HEK293 (cell line): ENCODE data around the gene SLC38A7.

Experiments
- CTCF ChIA-PET: fragments of 350-600 bp; formaldehyde crosslinking; extraction: SDS; loops from one replicate; lab custom pipeline; 2021; ENCODE audit warnings: antibody characterized with exemption; lab: Yijun Ruan, JAX
- POLR2A ChIA-PET: fragments of 300-600 bp; formaldehyde crosslinking; extraction: SDS; loops from one replicate; lab custom pipeline; 2020; ENCODE audit warnings: antibody characterized with exemption, inconsistent platforms; lab: Yijun Ruan, JAX
- H3K27ac ChIP-seq: fragments of 200-500 bp; sonication (Bioruptor generic); 2 replicates; pipeline ENCODE4 v1.5.1; 2014; ENCODE audit warnings: low read depth, low read length, control low read depth, inconsistent platforms; ENCODE audit errors: extremely low read depth
- H3K36me3 ChIP-seq, 2 experiments: fragments of 200-500 bp in 1 of 2; sonication (Bioruptor generic) in 1 of 2; 1 replicate in 1 of 2; 2 replicates in 1 of 2; pipeline ENCODE4 v1.5.1; 2014 to 2017; ENCODE audit warnings: inconsistent platforms in 2 of 2, low read length in 2 of 2; ENCODE audit not compliant: control insufficient read depth in 2 of 2, insufficient read depth in 1 of 2
- H3K4me1 ChIP-seq: fragments of 200-500 bp; sonication (Bioruptor generic); 2 replicates; pipeline ENCODE4 v1.5.1; 2014; ENCODE audit warnings: mild to moderate bottlenecking, low read length, inconsistent platforms; ENCODE audit not compliant: control insufficient read depth, insufficient read depth
- H3K4me3 ChIP-seq: 2 replicates; pipeline ENCODE4 v1.5.1; 2011; ENCODE audit warnings: low read depth, mild to moderate bottlenecking, control low read depth, low read length, moderate library complexity
- H3K9me3 ChIP-seq: fragments of 200-500 bp; sonication (Bioruptor generic); 2 replicates; pipeline ENCODE4 v1.5.1; 2014; ENCODE audit warnings: low read depth, low read length, inconsistent platforms; ENCODE audit not compliant: control insufficient read depth, insufficient read depth
- GLIS2 ChIP-seq: fragments of 450-650 bp; formaldehyde crosslinking; IDR thresholded peaks from 2 replicates; pipeline ENCODE4 v1.5.1; 2016; ENCODE audit warnings: missing biosample characterization, missing genetic modification characterization
- HOXA7 ChIP-seq: sonication (generic); formaldehyde crosslinking; IDR thresholded peaks from 2 replicates; pipeline ENCODE4 v1.8.1; 2022; ENCODE audit warnings: missing genetic modification reagents, borderline replicate concordance
- KLF1 ChIP-seq: fragments of 450-650 bp; formaldehyde crosslinking; IDR thresholded peaks from 2 replicates; pipeline ENCODE4 v1.5.1; 2016; ENCODE audit warnings: missing biosample characterization, missing genetic modification characterization
- KLF16 ChIP-seq: fragments of 450-650 bp; formaldehyde crosslinking; IDR thresholded peaks from 2 replicates; pipeline ENCODE4 v1.5.1; 2017; ENCODE audit warnings: missing biosample characterization, missing genetic modification characterization
- OSR2 ChIP-seq: fragments of 450-650 bp; formaldehyde crosslinking; IDR thresholded peaks from 2 replicates; pipeline ENCODE4 v1.5.1; 2016; ENCODE audit warnings: missing biosample characterization, missing genetic modification characterization
- SCRT2 ChIP-seq: fragments of 450-650 bp; formaldehyde crosslinking; IDR thresholded peaks from 2 replicates; pipeline ENCODE4 v1.5.1; 2016; ENCODE audit warnings: missing biosample characterization, missing genetic modification characterization
- SETDB1 ChIP-seq: IDR thresholded peaks from one replicate; pipeline ENCODE4 v1.6.1; 2017; ENCODE audit warnings: mild to moderate bottlenecking, low read length, moderate library complexity, mixed read lengths; ENCODE audit not compliant: insufficient read length
- ZNF133 ChIP-seq: fragments of 450-650 bp; formaldehyde crosslinking; IDR thresholded peaks from 2 replicates; pipeline ENCODE4 v1.5.1; 2016; ENCODE audit warnings: missing biosample characterization, missing genetic modification characterization
- ZNF2 ChIP-seq: fragments of 450-650 bp; formaldehyde crosslinking; IDR thresholded peaks from 2 replicates; pipeline ENCODE4 v1.5.1; 2016; ENCODE audit warnings: missing biosample characterization, missing genetic modification characterization
- ZNF529 ChIP-seq: fragments of 450-650 bp; formaldehyde crosslinking; IDR thresholded peaks from 2 replicates; pipeline ENCODE4 v1.5.1; 2017; ENCODE audit warnings: missing genetic modification characterization, missing biosample characterization; ENCODE audit not compliant: insufficient replicate concordance
- ZNF560 ChIP-seq: fragments of 450-650 bp; formaldehyde crosslinking; IDR thresholded peaks from 2 replicates; pipeline ENCODE4 v1.5.1; 2017; ENCODE audit warnings: missing biosample characterization, missing genetic modification characterization, borderline replicate concordance
- ZNF660 ChIP-seq: fragments of 450-650 bp; IDR thresholded peaks from 2 replicates; pipeline ENCODE4 v1.5.1; 2018; ENCODE audit warnings: missing biosample characterization, mild to moderate bottlenecking, missing genetic modification characterization
- ZNF670 ChIP-seq: fragments of 450-650 bp; formaldehyde crosslinking; IDR thresholded peaks from 2 replicates; pipeline ENCODE4 v1.5.1; 2016; ENCODE audit warnings: missing biosample characterization, missing genetic modification characterization, low read depth
- ZNF777 ChIP-seq: fragments of 450-650 bp; formaldehyde crosslinking; IDR thresholded peaks from 2 replicates; pipeline ENCODE4 v1.5.1; 2017; ENCODE audit warnings: missing biosample characterization, missing genetic modification characterization, borderline replicate concordance
- TF ChIP-seq, protein P1 (sequence below): fragments of 450-650 bp; IDR thresholded peaks from 2 replicates; pipeline ENCODE4 v1.5.1; 2018; ENCODE audit warnings: missing biosample characterization, mild to moderate bottlenecking, missing genetic modification characterization
- TF ChIP-seq, protein P2 (sequence below): fragments of 450-650 bp; formaldehyde crosslinking; conservative IDR thresholded peaks from 2 replicates; pipeline ENCODE4 v1.5.1; 2016; ENCODE audit warnings: low read depth, missing biosample characterization, missing genetic modification characterization
- TF ChIP-seq, protein P3 (sequence below): fragments of 450-650 bp; formaldehyde crosslinking; IDR thresholded peaks from 2 replicates; pipeline ENCODE4 v1.5.1; 2017; ENCODE audit warnings: missing biosample characterization, mild to moderate bottlenecking, missing genetic modification characterization, moderate library complexity
- TF ChIP-seq, protein P4 (sequence below): fragments of 450-650 bp; formaldehyde crosslinking; IDR thresholded peaks from 2 replicates; pipeline ENCODE4 v1.5.1; 2017; ENCODE audit warnings: missing biosample characterization, missing genetic modification characterization
- TF ChIP-seq, protein P5 (sequence below): fragments of 450-650 bp; formaldehyde crosslinking; IDR thresholded peaks from 2 replicates; pipeline ENCODE4 v1.5.1; 2016; ENCODE audit warnings: missing biosample characterization, missing genetic modification characterization
- TF ChIP-seq, protein P6 (sequence below): fragments of 450-650 bp; formaldehyde crosslinking; IDR thresholded peaks from 2 replicates; pipeline ENCODE4 v1.5.1; 2017; ENCODE audit warnings: missing biosample characterization, missing genetic modification characterization
- TF ChIP-seq, protein P7 (sequence below): fragments of 450-650 bp; formaldehyde crosslinking; IDR thresholded peaks from 2 replicates; pipeline ENCODE4 v1.5.1; 2016; ENCODE audit warnings: missing biosample characterization, missing genetic modification characterization

Gene SLC38A7

DNA sequence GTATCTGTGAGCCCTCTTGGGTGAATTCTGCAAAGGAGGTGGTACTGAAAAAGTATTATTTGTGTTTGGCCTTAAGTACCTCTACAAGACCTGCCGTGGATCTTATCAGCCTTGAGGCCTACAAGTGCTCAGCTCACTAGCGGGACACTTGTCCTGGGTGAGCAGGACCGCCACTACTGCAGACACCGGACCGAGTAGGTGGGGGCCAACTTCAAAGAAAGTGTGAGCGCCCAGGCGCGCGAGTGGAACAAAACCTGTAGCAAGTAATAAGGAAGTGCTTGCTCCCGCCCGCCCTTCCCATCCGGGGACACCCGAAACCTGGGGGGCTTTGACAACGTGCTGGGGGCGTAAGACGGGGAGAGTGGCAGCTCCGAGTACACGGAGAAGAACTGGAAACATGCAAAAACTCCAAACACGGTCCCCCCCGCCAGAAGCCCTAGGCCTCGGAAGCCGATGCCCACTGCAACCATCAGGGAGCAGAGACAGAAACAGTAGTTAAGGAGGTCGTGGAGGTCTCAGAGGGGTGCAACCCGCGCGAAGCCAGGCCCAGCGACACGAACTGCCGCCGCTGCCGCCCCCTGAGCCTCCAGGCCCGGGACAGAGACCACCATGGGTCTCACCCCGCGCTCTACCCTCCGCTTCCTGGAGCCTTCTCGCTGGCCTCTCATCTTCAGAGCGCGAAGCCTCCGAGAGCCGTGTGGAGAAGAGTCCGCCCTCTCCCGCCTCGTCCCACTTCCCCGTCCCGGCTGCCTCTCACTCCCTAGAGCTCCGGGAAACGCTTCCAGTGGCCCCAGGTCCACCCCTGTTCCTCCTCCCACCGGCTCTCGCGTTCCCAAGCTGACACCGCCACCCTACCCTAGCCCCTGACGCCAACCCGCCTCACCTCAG, 55.5 kb downstream of the SLC38A7 start:
- ChIA-PET POLR2A (interaction anchor here (1.0 kb wide), 1 partner anchor 11 kb away, joined by 3 read pairs; no protein-coding TSS in a partner anchor), CTCF (interaction anchor here (0.8 to 1.4 kb wide), 3 partner anchors 14 to 127 kb away, joined by 3 read pairs; no protein-coding TSS in a partner anchor)
- peak overlapping the region; percentile 92 for H3K27ac ChIP-seq
- TF ChIP-seq, protein P1, sequence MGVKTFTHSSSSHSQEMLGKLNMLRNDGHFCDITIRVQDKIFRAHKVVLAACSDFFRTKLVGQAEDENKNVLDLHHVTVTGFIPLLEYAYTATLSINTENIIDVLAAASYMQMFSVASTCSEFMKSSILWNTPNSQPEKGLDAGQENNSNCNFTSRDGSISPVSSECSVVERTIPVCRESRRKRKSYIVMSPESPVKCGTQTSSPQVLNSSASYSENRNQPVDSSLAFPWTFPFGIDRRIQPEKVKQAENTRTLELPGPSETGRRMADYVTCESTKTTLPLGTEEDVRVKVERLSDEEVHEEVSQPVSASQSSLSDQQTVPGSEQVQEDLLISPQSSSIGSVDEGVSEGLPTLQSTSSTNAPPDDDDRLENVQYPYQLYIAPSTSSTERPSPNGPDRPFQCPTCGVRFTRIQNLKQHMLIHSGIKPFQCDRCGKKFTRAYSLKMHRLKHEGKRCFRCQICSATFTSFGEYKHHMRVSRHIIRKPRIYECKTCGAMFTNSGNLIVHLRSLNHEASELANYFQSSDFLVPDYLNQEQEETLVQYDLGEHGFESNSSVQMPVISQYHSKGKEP = no peak
- TF ChIP-seq ZNF529 (tag by site-specific recombination) = no peak
- no peak for TF ChIP-seq SETDB1
- no peak for TF ChIP-seq ZNF560 (tag by site-specific recombination)
- TF ChIP-seq GLIS2 (tag by site-specific recombination) = peak; percentile 53
- no peak for TF ChIP-seq HOXA7 (CRISPR knock-in tag)
- TF ChIP-seq ZNF2 (tag by site-specific recombination) = peak; percentile 51; the same call in 1 of the 2 replicates
- peak; percentile 76 for TF ChIP-seq KLF16 (tag by site-specific recombination)
- no peak for TF ChIP-seq OSR2 (tag by site-specific recombination)
- peak; percentile 46; the same call in 1 of the 2 replicates for TF ChIP-seq SCRT2 (tag by site-specific recombination)
- TF ChIP-seq ZNF777 (tag by site-specific recombination) = 0 out of 2 replicates have a peak, but pooled peaks have one; percentile 21
- TF ChIP-seq, protein P2, sequence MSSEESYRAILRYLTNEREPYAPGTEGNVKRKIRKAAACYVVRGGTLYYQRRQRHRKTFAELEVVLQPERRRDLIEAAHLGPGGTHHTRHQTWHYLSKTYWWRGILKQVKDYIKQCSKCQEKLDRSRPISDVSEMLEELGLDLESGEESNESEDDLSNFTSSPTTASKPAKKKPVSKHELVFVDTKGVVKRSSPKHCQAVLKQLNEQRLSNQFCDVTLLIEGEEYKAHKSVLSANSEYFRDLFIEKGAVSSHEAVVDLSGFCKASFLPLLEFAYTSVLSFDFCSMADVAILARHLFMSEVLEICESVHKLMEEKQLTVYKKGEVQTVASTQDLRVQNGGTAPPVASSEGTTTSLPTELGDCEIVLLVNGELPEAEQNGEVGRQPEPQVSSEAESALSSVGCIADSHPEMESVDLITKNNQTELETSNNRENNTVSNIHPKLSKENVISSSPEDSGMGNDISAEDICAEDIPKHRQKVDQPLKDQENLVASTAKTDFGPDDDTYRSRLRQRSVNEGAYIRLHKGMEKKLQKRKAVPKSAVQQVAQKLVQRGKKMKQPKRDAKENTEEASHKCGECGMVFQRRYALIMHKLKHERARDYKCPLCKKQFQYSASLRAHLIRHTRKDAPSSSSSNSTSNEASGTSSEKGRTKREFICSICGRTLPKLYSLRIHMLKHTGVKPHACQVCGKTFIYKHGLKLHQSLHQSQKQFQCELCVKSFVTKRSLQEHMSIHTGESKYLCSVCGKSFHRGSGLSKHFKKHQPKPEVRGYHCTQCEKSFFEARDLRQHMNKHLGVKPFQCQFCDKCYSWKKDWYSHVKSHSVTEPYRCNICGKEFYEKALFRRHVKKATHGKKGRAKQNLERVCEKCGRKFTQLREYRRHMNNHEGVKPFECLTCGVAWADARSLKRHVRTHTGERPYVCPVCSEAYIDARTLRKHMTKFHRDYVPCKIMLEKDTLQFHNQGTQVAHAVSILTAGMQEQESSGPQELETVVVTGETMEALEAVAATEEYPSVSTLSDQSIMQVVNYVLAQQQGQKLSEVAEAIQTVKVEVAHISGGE (tag by site-specific recombination) = peak; percentile 68
- TF ChIP-seq, protein P3, sequence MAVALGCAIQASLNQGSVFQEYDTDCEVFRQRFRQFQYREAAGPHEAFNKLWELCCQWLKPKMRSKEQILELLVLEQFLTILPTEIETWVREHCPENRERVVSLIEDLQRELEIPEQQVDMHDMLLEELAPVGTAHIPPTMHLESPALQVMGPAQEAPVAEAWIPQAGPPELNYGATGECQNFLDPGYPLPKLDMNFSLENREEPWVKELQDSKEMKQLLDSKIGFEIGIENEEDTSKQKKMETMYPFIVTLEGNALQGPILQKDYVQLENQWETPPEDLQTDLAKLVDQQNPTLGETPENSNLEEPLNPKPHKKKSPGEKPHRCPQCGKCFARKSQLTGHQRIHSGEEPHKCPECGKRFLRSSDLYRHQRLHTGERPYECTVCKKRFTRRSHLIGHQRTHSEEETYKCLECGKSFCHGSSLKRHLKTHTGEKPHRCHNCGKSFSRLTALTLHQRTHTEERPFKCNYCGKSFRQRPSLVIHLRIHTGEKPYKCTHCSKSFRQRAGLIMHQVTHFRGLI (tag by site-specific recombination) = no peak
- TF ChIP-seq, protein P4, sequence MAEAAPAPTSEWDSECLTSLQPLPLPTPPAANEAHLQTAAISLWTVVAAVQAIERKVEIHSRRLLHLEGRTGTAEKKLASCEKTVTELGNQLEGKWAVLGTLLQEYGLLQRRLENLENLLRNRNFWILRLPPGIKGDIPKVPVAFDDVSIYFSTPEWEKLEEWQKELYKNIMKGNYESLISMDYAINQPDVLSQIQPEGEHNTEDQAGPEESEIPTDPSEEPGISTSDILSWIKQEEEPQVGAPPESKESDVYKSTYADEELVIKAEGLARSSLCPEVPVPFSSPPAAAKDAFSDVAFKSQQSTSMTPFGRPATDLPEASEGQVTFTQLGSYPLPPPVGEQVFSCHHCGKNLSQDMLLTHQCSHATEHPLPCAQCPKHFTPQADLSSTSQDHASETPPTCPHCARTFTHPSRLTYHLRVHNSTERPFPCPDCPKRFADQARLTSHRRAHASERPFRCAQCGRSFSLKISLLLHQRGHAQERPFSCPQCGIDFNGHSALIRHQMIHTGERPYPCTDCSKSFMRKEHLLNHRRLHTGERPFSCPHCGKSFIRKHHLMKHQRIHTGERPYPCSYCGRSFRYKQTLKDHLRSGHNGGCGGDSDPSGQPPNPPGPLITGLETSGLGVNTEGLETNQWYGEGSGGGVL = peak; percentile 24; the same call in 1 of the 2 replicates
- TF ChIP-seq ZNF133 = no peak
- TF ChIP-seq, protein P5, sequence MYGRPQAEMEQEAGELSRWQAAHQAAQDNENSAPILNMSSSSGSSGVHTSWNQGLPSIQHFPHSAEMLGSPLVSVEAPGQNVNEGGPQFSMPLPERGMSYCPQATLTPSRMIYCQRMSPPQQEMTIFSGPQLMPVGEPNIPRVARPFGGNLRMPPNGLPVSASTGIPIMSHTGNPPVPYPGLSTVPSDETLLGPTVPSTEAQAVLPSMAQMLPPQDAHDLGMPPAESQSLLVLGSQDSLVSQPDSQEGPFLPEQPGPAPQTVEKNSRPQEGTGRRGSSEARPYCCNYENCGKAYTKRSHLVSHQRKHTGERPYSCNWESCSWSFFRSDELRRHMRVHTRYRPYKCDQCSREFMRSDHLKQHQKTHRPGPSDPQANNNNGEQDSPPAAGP (tag by site-specific recombination) = 0 out of 2 replicates have a peak, but pooled peaks have one; percentile 16
- TF ChIP-seq, protein P6, sequence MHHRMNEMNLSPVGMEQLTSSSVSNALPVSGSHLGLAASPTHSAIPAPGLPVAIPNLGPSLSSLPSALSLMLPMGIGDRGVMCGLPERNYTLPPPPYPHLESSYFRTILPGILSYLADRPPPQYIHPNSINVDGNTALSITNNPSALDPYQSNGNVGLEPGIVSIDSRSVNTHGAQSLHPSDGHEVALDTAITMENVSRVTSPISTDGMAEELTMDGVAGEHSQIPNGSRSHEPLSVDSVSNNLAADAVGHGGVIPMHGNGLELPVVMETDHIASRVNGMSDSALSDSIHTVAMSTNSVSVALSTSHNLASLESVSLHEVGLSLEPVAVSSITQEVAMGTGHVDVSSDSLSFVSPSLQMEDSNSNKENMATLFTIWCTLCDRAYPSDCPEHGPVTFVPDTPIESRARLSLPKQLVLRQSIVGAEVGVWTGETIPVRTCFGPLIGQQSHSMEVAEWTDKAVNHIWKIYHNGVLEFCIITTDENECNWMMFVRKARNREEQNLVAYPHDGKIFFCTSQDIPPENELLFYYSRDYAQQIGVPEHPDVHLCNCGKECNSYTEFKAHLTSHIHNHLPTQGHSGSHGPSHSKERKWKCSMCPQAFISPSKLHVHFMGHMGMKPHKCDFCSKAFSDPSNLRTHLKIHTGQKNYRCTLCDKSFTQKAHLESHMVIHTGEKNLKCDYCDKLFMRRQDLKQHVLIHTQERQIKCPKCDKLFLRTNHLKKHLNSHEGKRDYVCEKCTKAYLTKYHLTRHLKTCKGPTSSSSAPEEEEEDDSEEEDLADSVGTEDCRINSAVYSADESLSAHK (tag by site-specific recombination) = 0 out of 2 replicates have a peak, but pooled peaks have one; percentile 12
- TF ChIP-seq, protein P7, sequence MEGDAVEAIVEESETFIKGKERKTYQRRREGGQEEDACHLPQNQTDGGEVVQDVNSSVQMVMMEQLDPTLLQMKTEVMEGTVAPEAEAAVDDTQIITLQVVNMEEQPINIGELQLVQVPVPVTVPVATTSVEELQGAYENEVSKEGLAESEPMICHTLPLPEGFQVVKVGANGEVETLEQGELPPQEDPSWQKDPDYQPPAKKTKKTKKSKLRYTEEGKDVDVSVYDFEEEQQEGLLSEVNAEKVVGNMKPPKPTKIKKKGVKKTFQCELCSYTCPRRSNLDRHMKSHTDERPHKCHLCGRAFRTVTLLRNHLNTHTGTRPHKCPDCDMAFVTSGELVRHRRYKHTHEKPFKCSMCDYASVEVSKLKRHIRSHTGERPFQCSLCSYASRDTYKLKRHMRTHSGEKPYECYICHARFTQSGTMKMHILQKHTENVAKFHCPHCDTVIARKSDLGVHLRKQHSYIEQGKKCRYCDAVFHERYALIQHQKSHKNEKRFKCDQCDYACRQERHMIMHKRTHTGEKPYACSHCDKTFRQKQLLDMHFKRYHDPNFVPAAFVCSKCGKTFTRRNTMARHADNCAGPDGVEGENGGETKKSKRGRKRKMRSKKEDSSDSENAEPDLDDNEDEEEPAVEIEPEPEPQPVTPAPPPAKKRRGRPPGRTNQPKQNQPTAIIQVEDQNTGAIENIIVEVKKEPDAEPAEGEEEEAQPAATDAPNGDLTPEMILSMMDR (tag by site-specific recombination) = 0 out of 2 replicates have a peak, but pooled peaks have one; percentile 8
- TF ChIP-seq ZNF670 (tag by site-specific recombination) = no peak
- TF ChIP-seq ZNF660 = 0 out of 2 replicates have a peak, but pooled peaks have one; percentile 50
- peak; percentile 23; the same call in 1 of the 2 replicates for TF ChIP-seq KLF1 (tag by site-specific recombination)

More for the DNA sequence above, 55.5 kb downstream of the SLC38A7 start:
- Histone ChIP-seq H3K4me3 (peak overlapping the region; percentile 98), H3K4me1 (no peaks in the 10 kb centered on the region), H3K36me3 (peaks cover 16 to 19% of the 10 kb centered on the region in 2 experiments; a peak in 2 of 3 replicates), H3K9me3 (no peaks in the 10 kb centered on the region)
